H1 (cell line): Measurements from ENCODE around the gene TMEM258. TPM values are rescaled to one million over a fixed set of nuclear protein-coding genes. Genes with fewer than 3 reads are reported as not detected.

Source experiments
- CTCF ChIA-PET: fragments of 300-600 bp; sonication (Branson Sonifier 250); formaldehyde crosslinking; loops from one replicate; lab custom pipeline; 2021; ENCODE audit not compliant: partially characterized antibody; lab: Charles Lee
- POLR2A ChIA-PET: fragments of 300-600 bp; sonication (Branson Sonifier 250); formaldehyde crosslinking; loops from one replicate; lab custom pipeline; 2021; ENCODE audit warnings: inconsistent platforms; ENCODE audit not compliant: partially characterized antibody; lab: Charles Lee
- DNase-seq, 2 experiments: peaks; one replicate each; pipeline versions ENCODE4 v3.0.0 to v3.0.0-alpha.2; 2010 to 2022; ENCODE audit warnings: low spot score in 2 of 2, low read depth in 1 of 2, mixed read lengths in 1 of 2
- FAIRE-seq: peaks from 2 replicates; lab custom pipeline; 2011; peaks lifted over from hg19 to GRCh38; lab: Jason Lieb, UNC
- H2AFZ ChIP-seq: 2 replicates; pipeline ENCODE4 v1.8.1; 2012; ENCODE audit warnings: low read length, inconsistent platforms
- H2AK5ac ChIP-seq: 2 replicates; pipeline ENCODE4 v1.6.1; 2013; ENCODE audit warnings: low read depth, low read length
- H2BK120ac ChIP-seq: replicated peaks from 2 replicates; pipeline ENCODE3; 2013; ENCODE audit warnings: low read depth, low read length, inconsistent platforms
- H2BK12ac ChIP-seq: 2 replicates; pipeline ENCODE4 v1.6.1; 2013; ENCODE audit warnings: low read depth, low read length
- H2BK15ac ChIP-seq: 2 replicates; pipeline ENCODE4 v1.6.1; 2013; ENCODE audit warnings: low read length
- H2BK20ac ChIP-seq: 2 replicates; pipeline ENCODE4 v1.6.1; 2013; ENCODE audit warnings: low read length
- H2BK5ac ChIP-seq: 2 replicates; pipeline ENCODE4 v1.6.1; 2013; ENCODE audit warnings: low read depth, low read length
- H3K14ac ChIP-seq: 2 replicates; pipeline ENCODE4 v1.6.1; 2013; ENCODE audit warnings: inconsistent platforms; ENCODE audit not compliant: insufficient read length
- H3K18ac ChIP-seq: 2 replicates; pipeline ENCODE4 v1.6.1; 2013; ENCODE audit warnings: low read length; ENCODE audit errors: extremely low read depth
- H3K23ac ChIP-seq: 2 replicates; pipeline ENCODE4 v1.6.1; 2013; ENCODE audit warnings: inconsistent platforms; ENCODE audit not compliant: insufficient read length
- H3K23me2 ChIP-seq: 2 replicates; pipeline ENCODE4 v1.6.1; 2013; ENCODE audit warnings: low read depth, low read length
- H3K27ac ChIP-seq: 2 replicates; pipeline ENCODE4 v1.6.1; 2011; ENCODE audit warnings: low read depth, low read length, inconsistent platforms
- H3K27me3 ChIP-seq, 4 experiments: replicated peaks in 1 of 4; 1 replicate in 1 of 4; 2 replicates in 3 of 4; pipeline versions ENCODE4 v1.6.1 to v1.8.1; 2011 to 2013; ENCODE audit warnings: low read length in 3 of 4, mild to moderate bottlenecking in 3 of 4, inconsistent platforms in 2 of 4, mixed read lengths in 2 of 4, moderate library complexity in 1 of 4; ENCODE audit not compliant: control insufficient read depth in 3 of 4, insufficient read depth in 3 of 4; ENCODE audit errors: extremely low read depth in 1 of 4
- H3K36me3 ChIP-seq, 4 experiments: 2 replicates each; pipeline versions ENCODE4 v1.6.1 to v1.8.1; 2011 to 2013; ENCODE audit warnings: mild to moderate bottlenecking in 4 of 4, low read length in 3 of 4, moderate library complexity in 2 of 4, control low read depth in 1 of 4, inconsistent platforms in 1 of 4; ENCODE audit not compliant: insufficient read depth in 4 of 4, control insufficient read depth in 2 of 4
- H3K4ac ChIP-seq: replicated peaks from 2 replicates; pipeline ENCODE3; 2013; ENCODE audit warnings: low read length, low read depth, mixed read lengths, inconsistent platforms; ENCODE audit not compliant: insufficient read length
- H3K4me1 ChIP-seq, 4 experiments: replicated peaks in 1 of 4; 1 replicate in 1 of 4; 2 replicates in 3 of 4; pipeline versions ENCODE4 v1.6.1 to v1.8.1; 2011 to 2013; ENCODE audit warnings: low read length in 3 of 4, inconsistent platforms in 2 of 4, mixed read lengths in 1 of 4; ENCODE audit not compliant: insufficient read depth in 4 of 4, control insufficient read depth in 3 of 4
- H3K4me2 ChIP-seq, 2 experiments: 2 replicates each; pipeline versions ENCODE4 v1.6.1 to v1.8.1; 2011 to 2013; ENCODE audit warnings: low read depth in 2 of 2, low read length in 2 of 2, control low read depth in 1 of 2, inconsistent platforms in 1 of 2, mild to moderate bottlenecking in 1 of 2; ENCODE audit not compliant: insufficient read depth in 1 of 2
- H3K4me3 ChIP-seq, 4 experiments: fragments of 200-600, 300-600 bp in 1 of 4; sonication (generic), shearing (Covaris generic), sonication (Bioruptor Twin) in 1 of 4; 2 replicates each; pipeline versions ENCODE4 v1.5.1 to v1.8.1; 2011 to 2016; ENCODE audit warnings: low read length in 4 of 4, low read depth in 3 of 4, control low read depth in 2 of 4, inconsistent platforms in 2 of 4, mild to moderate bottlenecking in 2 of 4, mixed read lengths in 1 of 4, moderate library complexity in 1 of 4; ENCODE audit not compliant: insufficient read depth in 2 of 4; ENCODE audit errors: extremely low read depth in 1 of 4
- H3K56ac ChIP-seq: replicated peaks from 2 replicates; pipeline ENCODE3; 2013; ENCODE audit warnings: low read depth, mild to moderate bottlenecking, mixed read lengths, low read length, inconsistent platforms; ENCODE audit not compliant: insufficient read length
- H3K79me1 ChIP-seq: 2 replicates; pipeline ENCODE4 v1.6.1; 2013; ENCODE audit warnings: low read depth, low read length, control low read depth
- H3K79me2 ChIP-seq, 2 experiments: 2 replicates each; pipeline versions ENCODE4 v1.6.1 to v1.8.1; 2012 to 2013; ENCODE audit warnings: low read length in 2 of 2, mild to moderate bottlenecking in 2 of 2, inconsistent platforms in 1 of 2; ENCODE audit not compliant: insufficient read depth in 2 of 2, control insufficient read depth in 1 of 2
- H3K9ac ChIP-seq, 4 experiments: replicated peaks in 1 of 4; 1 replicate in 1 of 4; 2 replicates in 3 of 4; pipeline versions ENCODE4 v1.6.1 to v1.8.1; 2011 to 2013; ENCODE audit warnings: low read depth in 3 of 4, low read length in 3 of 4, control low read depth in 2 of 4, mild to moderate bottlenecking in 2 of 4, moderate library complexity in 2 of 4, inconsistent platforms in 1 of 4; ENCODE audit errors: extremely low read depth in 1 of 4
- H3K9me3 ChIP-seq, 2 experiments: 2 replicates each; pipeline versions ENCODE4 v1.6.1 to v1.8.1; 2012 to 2013; ENCODE audit warnings: mild to moderate bottlenecking in 2 of 2, moderate library complexity in 2 of 2, control low read depth in 1 of 2, inconsistent platforms in 1 of 2, low read depth in 1 of 2, low read length in 1 of 2, mixed read lengths in 1 of 2; ENCODE audit not compliant: insufficient read depth in 2 of 2
- H4K20me1 ChIP-seq, 2 experiments: replicated peaks in 1 of 2; 2 replicates each; pipeline versions ENCODE3 to v1.8.1; 2011 to 2013; ENCODE audit warnings: inconsistent platforms in 2 of 2, low read length in 2 of 2, mild to moderate bottlenecking in 1 of 2; ENCODE audit not compliant: insufficient read depth in 2 of 2, control insufficient read depth in 1 of 2
- H4K5ac ChIP-seq: 2 replicates; pipeline ENCODE4 v1.6.1; 2013; ENCODE audit warnings: low read length, low read depth, mixed read lengths, inconsistent platforms; ENCODE audit not compliant: insufficient read length
- H4K8ac ChIP-seq: 2 replicates; pipeline ENCODE4 v1.8.0; 2013; ENCODE audit warnings: mild to moderate bottlenecking, moderate library complexity, low read length, inconsistent platforms; ENCODE audit not compliant: insufficient read depth; ENCODE audit errors: extremely low read depth
- H4K91ac ChIP-seq: replicated peaks from 2 replicates; pipeline ENCODE3; 2013; ENCODE audit warnings: low read length, mixed read lengths, inconsistent platforms; ENCODE audit not compliant: insufficient read length
- CEBPB ChIP-seq: IDR thresholded peaks from 2 replicates; pipeline ENCODE4 v1.6.1; 2012; ENCODE audit warnings: low read depth, low read length
- HDAC2 ChIP-seq, 2 experiments: fragments of 300-600 bp in 1 of 2; sonication (generic) in 1 of 2; IDR thresholded peaks; 2 replicates each; pipeline ENCODE4 v1.6.1; 2011 to 2012; ENCODE audit warnings: low read depth in 2 of 2, low read length in 2 of 2, mild to moderate bottlenecking in 2 of 2, moderate library complexity in 2 of 2, borderline replicate concordance in 1 of 2, inconsistent platforms in 1 of 2
- POLR2A ChIP-seq, 2 experiments: IDR thresholded peaks; 1 replicate in 1 of 2; 2 replicates in 1 of 2; pipeline ENCODE4 v1.6.1; 2011; ENCODE audit warnings: low read depth in 2 of 2, low read length in 2 of 2, mild to moderate bottlenecking in 2 of 2; ENCODE audit errors: control extremely low read depth in 1 of 2
- POU5F1 ChIP-seq: IDR thresholded peaks from 2 replicates; pipeline ENCODE4 v1.6.1; 2011; ENCODE audit warnings: low read depth, mild to moderate bottlenecking, low read length, moderate library complexity
- SP2 ChIP-seq: IDR thresholded peaks from 2 replicates; pipeline ENCODE4 v1.6.1; 2012; ENCODE audit warnings: mild to moderate bottlenecking, low read length, inconsistent platforms
- WGBS, 2 experiments: shearing (Covaris generic) in 1 of 2; methylation state at CpG; one replicate each; pipeline versions ENCODE4 v1.1.6 to v1.1.7; 2013 to 2015; ENCODE audit warnings: low lambda C conversion rate in 2 of 2, mixed read lengths in 2 of 2, inconsistent platforms in 1 of 2, low coverage in 1 of 2, missing lambda C conversion rate in 1 of 2; ENCODE audit not compliant: insufficient replicate concordance in 2 of 2, insufficient coverage in 1 of 2, insufficient read length in 1 of 2; ENCODE audit errors: extremely low coverage in 1 of 2, missing lambda C conversion rate in 1 of 2; 5-methylcytosine and 5-hydroxymethylcytosine counted together
- polyA plus RNA-seq, 7 experiments: library from polyadenylated mRNA; depleted of rRNA in 3 of 7; stranded (reverse) in 5 of 7; unstranded in 2 of 7; fragments of >200 nt in 5 of 7; fragments of 200-250 nt in 2 of 7; gene quantifications; 1 replicate in 5 of 7; 2 replicates in 1 of 7; 4 replicates in 1 of 7; pipeline versions ENCODE4 v1.2.1 to v1.2.3, GENCODE V29; 2011 to 2013; ENCODE audit warnings: missing spikeins in 2 of 7, mixed read lengths in 2 of 7
- total RNA-seq: library from RNA; stranded (reverse); fragmentation: NEBNext Ultra II Directional; extraction: Animal tissue kit (Norgen Biotek cat#: 25700); gene quantifications from 2 replicates; pipeline ENCODE4 v1.2.1, GENCODE V29; 2021

The TMEM258 gene
- total and polyA plus RNA-seq, 2 of the 8 experiments (the other 6 are each of a cell fraction or from before 2014, with no cell fraction given) = 186 to 759 TPM

DNA sequence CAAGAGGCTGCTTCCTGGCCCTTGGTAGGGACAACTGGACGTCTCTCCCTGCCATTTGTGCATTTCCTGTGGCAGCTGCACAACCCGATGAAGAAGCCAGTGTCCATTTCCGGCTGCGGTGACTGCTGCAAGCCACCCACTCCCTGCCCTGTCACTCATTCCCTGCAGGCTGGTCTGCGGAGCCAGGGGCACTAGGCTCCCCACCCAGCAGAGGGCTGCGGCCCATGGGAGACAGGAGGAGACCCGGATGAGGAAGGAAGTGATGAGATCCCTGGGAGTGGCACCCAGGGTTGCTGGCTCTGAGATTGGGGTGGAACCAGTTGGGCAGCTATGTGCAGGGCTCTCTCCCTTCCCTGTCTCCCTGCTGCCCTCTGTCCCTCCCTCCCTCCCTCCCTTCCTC, 50.0 kb downstream of the TMEM258 start:
- Histone ChIP-seq H3K14ac (no peak overlapping the region), H3K9ac (no peak overlapping the region), H3K4ac (no peak overlapping the region), H3K36me3 (peaks cover 0 to 9% (median 0%) of the 10 kb centered on the region in 4 experiments; a peak in 1 of 8 replicates), H4K5ac (no peak overlapping the region), H2BK15ac (no peak overlapping the region), H3K23ac (no peak overlapping the region), H3K79me1 (no peaks in the 10 kb centered on the region), H2AFZ (no peak overlapping the region), H3K9me3 (no peaks in the 10 kb centered on the region), H3K56ac (no peak overlapping the region), H2BK120ac (no peak overlapping the region), H3K4me3 (no peak overlapping the region), H3K4me1 (peaks cover 0 to 5% (median under 1%) of the 10 kb centered on the region in 4 experiments; a peak in 4 of 7 replicates), H4K8ac (no peak overlapping the region), H2BK5ac (no peak overlapping the region), H3K27me3 (no peaks in the 10 kb centered on the region), H2BK20ac (no peak overlapping the region), H3K18ac (no peak overlapping the region), H2BK12ac (no peak overlapping the region), H4K91ac (no peak overlapping the region), H3K4me2 (no peak overlapping the region), H2AK5ac (no peak overlapping the region), H4K20me1 (peaks cover 0 to 2% of the 10 kb centered on the region in 2 experiments), H3K27ac (no peak overlapping the region), H3K23me2 (no peaks in the 10 kb centered on the region), H3K79me2 (no peaks in the 10 kb centered on the region)
- WGBS, 2 experiments = 92% methylated on average over 7 of the region's 7 CpGs; no CpG with 5 or more reads in 1 of the 2 experiments
- FAIRE-seq (no peak), DNase-seq (no peak)
- ChIA-PET CTCF (interaction anchor here (0.9 to 10.9 kb wide), 4 partner anchors 11 to 46 kb away, joined by 3 to 127 read pairs (median 10); no protein-coding TSS in a partner anchor), POLR2A (no interaction called here)
- TF ChIP-seq POU5F1 (no peak), HDAC2 (IDR thresholded peaks at IDR 0.05; ENCODE audit: borderline replicate concordance in 1 of 2, low read depth in 2 of 2, low read length in 2 of 2) (no peak), SP2 (no peak), POLR2A (IDR thresholded peaks at IDR 0.05; ENCODE audit: control extremely low read depth in 1 of 2, low read depth in 2 of 2, low read length in 2 of 2) (no peak), CEBPB (no peak)
- TF ChIP-seq, all 59 proteins: peak for 0
